NT2/D1 (cell line): ENCODE results near the gene EIF3D.

ENCODE experiments used
- DNase-seq: peaks from one replicate; pipeline ENCODE4 v3.0.0-alpha.2; 2011; ENCODE audit warnings: low read depth, low spot score
- H3K27me3 ChIP-seq: 2 replicates; pipeline ENCODE4 v1.6.0; 2011; ENCODE audit warnings: mild to moderate bottlenecking; ENCODE audit not compliant: insufficient read length, insufficient read depth
- H3K36me3 ChIP-seq: 2 replicates; pipeline ENCODE4 v1.6.1; 2011; ENCODE audit warnings: mild to moderate bottlenecking, low read length, mixed read lengths; ENCODE audit not compliant: insufficient read depth, insufficient read length
- H3K4me1 ChIP-seq: 2 replicates; pipeline ENCODE4 v1.5.1; 2011; ENCODE audit not compliant: insufficient read depth, insufficient read length
- H3K4me3 ChIP-seq: 2 replicates; pipeline ENCODE4 v1.5.1; 2011; ENCODE audit warnings: low read depth; ENCODE audit not compliant: insufficient read length
- H3K9ac ChIP-seq: 2 replicates; pipeline ENCODE4 v1.6.0; 2011; ENCODE audit warnings: low read depth; ENCODE audit not compliant: insufficient read length
- H3K9me3 ChIP-seq: 2 replicates; pipeline ENCODE4 v1.5.1; 2011; ENCODE audit warnings: mild to moderate bottlenecking, low read length; ENCODE audit not compliant: insufficient read depth
- SUZ12 ChIP-seq: IDR thresholded peaks from 2 replicates; pipeline ENCODE4 v1.6.1; 2011; ENCODE audit not compliant: insufficient read length, insufficient read depth; ENCODE audit errors: extremely low read depth
- YY1 ChIP-seq: IDR thresholded peaks from 2 replicates; pipeline ENCODE4 v1.6.1; 2011; ENCODE audit not compliant: insufficient read length, insufficient read depth
- ZNF274 ChIP-seq: IDR thresholded peaks from 2 replicates; pipeline ENCODE4 v1.6.1; 2011; ENCODE audit warnings: mild to moderate bottlenecking, low read depth, low read length

Gene EIF3D

GRCh38 chr22:36514766-36515165 lies 14.2 kb downstream of the EIF3D start:
- Histone ChIP-seq H3K9ac (no peak overlapping the region), H3K4me3 (no peak overlapping the region), H3K36me3 (peaks cover 93% of the 10 kb centered on the region), H3K9me3 (no peaks in the 10 kb centered on the region), H3K27me3 (no peaks in the 10 kb centered on the region), H3K4me1 (no peaks in the 10 kb centered on the region)
- TF ChIP-seq ZNF274 (no peak), YY1 (no peak), SUZ12 (no peak)
- DNase-seq: no peak

GRCh38 chr22:36512991-36513390 lies 16.0 kb downstream of the EIF3D start:
- TF ChIP-seq YY1: no peak
- TF ChIP-seq ZNF274: no peak
- TF ChIP-seq SUZ12: no peak
- no peak overlapping the region for H3K4me3 ChIP-seq
- no peaks in the 10 kb centered on the region for H3K27me3 ChIP-seq
- no peak overlapping the region for H3K9ac ChIP-seq
- peaks cover 76% of the 10 kb centered on the region for H3K36me3 ChIP-seq
- H3K9me3 ChIP-seq: no peaks in the 10 kb centered on the region
- DNase-seq: no peak
- H3K4me1 ChIP-seq: no peaks in the 10 kb centered on the region

- Histone ChIP-seq H3K36me3 (peaks cover 69% of the 10 kb centered on the region), H3K9me3 (no peaks in the 10 kb centered on the region), H3K4me1 (no peaks in the 10 kb centered on the region), H3K27me3 (no peaks in the 10 kb centered on the region), H3K9ac (no peak overlapping the region), H3K4me3 (no peak overlapping the region)
- DNase-seq: no peak
- TF ChIP-seq ZNF274 (no peak), SUZ12 (no peak), YY1 (no peak)
These were observed 16.6 kb downstream of the EIF3D start for GRCh38 chr22:36512333-36512732.

- TF ChIP-seq SUZ12: no peak
- no peak for TF ChIP-seq ZNF274
- no peak for TF ChIP-seq YY1
- no peaks in the 10 kb centered on the region for H3K4me1 ChIP-seq
These were observed 17.7 kb downstream of the EIF3D start for GRCh38 chr22:36510966-36511881.

GRCh38 chr22:36510384-36510783 lies 18.6 kb downstream of the EIF3D start:
- DNase-seq: no peak
- Histone ChIP-seq H3K4me1 (peaks cover 5% of the 10 kb centered on the region), H3K4me3 (no peak overlapping the region), H3K9ac (no peak overlapping the region), H3K27me3 (no peaks in the 10 kb centered on the region), H3K36me3 (peaks cover 55% of the 10 kb centered on the region), H3K9me3 (peaks cover 5% of the 10 kb centered on the region; the same call in 1 of the 2 replicates)
- no peak for TF ChIP-seq SUZ12
- no peak for TF ChIP-seq YY1
- TF ChIP-seq ZNF274: no peak

More at GRCh38 chr22:36510966-36511881, 17.7 kb downstream of the EIF3D start:
- Histone ChIP-seq H3K9me3 (peaks cover 2% of the 10 kb centered on the region; the same call in 1 of the 2 replicates), H3K4me3 (no peak overlapping the region), H3K27me3 (no peaks in the 10 kb centered on the region), H3K9ac (no peak overlapping the region), H3K36me3 (peaks cover 58% of the 10 kb centered on the region)
- DNase-seq: no peak

- DNase-seq: no peak
- TF ChIP-seq ZNF274 (no peak), SUZ12 (no peak), YY1 (no peak)
- Histone ChIP-seq H3K9ac (peak overlapping the region; percentile 72), H3K4me1 (peaks cover 5% of the 10 kb centered on the region), H3K36me3 (peaks cover 49% of the 10 kb centered on the region), H3K4me3 (peak overlapping the region; percentile 38), H3K9me3 (peaks cover 5% of the 10 kb centered on the region; the same call in 1 of the 2 replicates), H3K27me3 (no peaks in the 10 kb centered on the region)
These were observed 21.4 kb downstream of the EIF3D start for GRCh38 chr22:36507518-36508010.

GRCh38 chr22:36506637-36507517 lies 22.1 kb downstream of the EIF3D start, which contains the start of gene FOXRED2:
FOXRED2 (minus strand) TSS chr22:36507040; CDS start chr22:36506422, 618 bp downstream.
- peaks cover 5% of the 10 kb centered on the region; the same call in 1 of the 2 replicates for H3K9me3 ChIP-seq
- TF ChIP-seq ZNF274 (no peak), YY1 (no peak), SUZ12 (no peak)
- peak; percentile 71 for DNase-seq
- H3K4me3 ChIP-seq: peak within 1 kb of the TSS; percentile 46
- no peaks in the 10 kb centered on the region for H3K27me3 ChIP-seq
- peaks cover 45% of the 10 kb centered on the region for H3K36me3 ChIP-seq
- peaks cover 5% of the 10 kb centered on the region for H3K4me1 ChIP-seq
- H3K9ac ChIP-seq: peak within 1 kb of the TSS; percentile 72
